OCI-LY1 (cell line): ENCODE results near the gene PRRC2B.

Experiments used
- EZH2 ChIP-seq: fragments of 200-600 bp; sonication (generic), shearing (Covaris generic); IDR thresholded peaks from 2 replicates; pipeline ENCODE4 v1.8.0; 2017; ENCODE audit warnings: borderline replicate concordance, mixed run types, mild to moderate bottlenecking, antibody characterized with exemption, low read length, moderate library complexity, mixed read lengths
- TF ChIP-seq, protein P1 (sequence below): fragments of 200-600 bp; sonication (generic), shearing (Covaris generic); IDR thresholded peaks from 2 replicates; pipeline ENCODE4 v1.5.1; 2017; ENCODE audit warnings: mild to moderate bottlenecking, antibody characterized with exemption, low read length, moderate library complexity, mixed read lengths

GRCh38 chr9:131429121-131430012 lies 35.5 kb downstream of the PRRC2B start:
- TF ChIP-seq, protein P1, sequence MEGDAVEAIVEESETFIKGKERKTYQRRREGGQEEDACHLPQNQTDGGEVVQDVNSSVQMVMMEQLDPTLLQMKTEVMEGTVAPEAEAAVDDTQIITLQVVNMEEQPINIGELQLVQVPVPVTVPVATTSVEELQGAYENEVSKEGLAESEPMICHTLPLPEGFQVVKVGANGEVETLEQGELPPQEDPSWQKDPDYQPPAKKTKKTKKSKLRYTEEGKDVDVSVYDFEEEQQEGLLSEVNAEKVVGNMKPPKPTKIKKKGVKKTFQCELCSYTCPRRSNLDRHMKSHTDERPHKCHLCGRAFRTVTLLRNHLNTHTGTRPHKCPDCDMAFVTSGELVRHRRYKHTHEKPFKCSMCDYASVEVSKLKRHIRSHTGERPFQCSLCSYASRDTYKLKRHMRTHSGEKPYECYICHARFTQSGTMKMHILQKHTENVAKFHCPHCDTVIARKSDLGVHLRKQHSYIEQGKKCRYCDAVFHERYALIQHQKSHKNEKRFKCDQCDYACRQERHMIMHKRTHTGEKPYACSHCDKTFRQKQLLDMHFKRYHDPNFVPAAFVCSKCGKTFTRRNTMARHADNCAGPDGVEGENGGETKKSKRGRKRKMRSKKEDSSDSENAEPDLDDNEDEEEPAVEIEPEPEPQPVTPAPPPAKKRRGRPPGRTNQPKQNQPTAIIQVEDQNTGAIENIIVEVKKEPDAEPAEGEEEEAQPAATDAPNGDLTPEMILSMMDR = no peak
- no peak for TF ChIP-seq EZH2
